Astrocyte (in vitro differentiated cells and primary cell): ENCODE results near the gene NHLRC2. TPM values are rescaled to one million over a fixed set of nuclear protein-coding genes. Genes with fewer than 3 reads are reported as not detected.

Experiments
- DNase-seq: peaks from one replicate; pipeline ENCODE4 v3.0.0-alpha.2; 2010; ENCODE audit warnings: low read depth
- FAIRE-seq: peaks from 2 replicates; lab custom pipeline; 2011; peaks lifted over from hg19 to GRCh38; lab: Jason Lieb, UNC
- H2AFZ ChIP-seq: 2 replicates; pipeline ENCODE4 v1.6.0; 2012; ENCODE audit warnings: low read depth, low read length, inconsistent platforms
- H3K27ac ChIP-seq: 2 replicates; pipeline ENCODE4 v1.5.1; 2011; ENCODE audit warnings: low read depth, low read length, inconsistent platforms
- H3K27me3 ChIP-seq: 2 replicates; pipeline ENCODE4 v1.6.0; 2011; ENCODE audit warnings: low read length, inconsistent platforms; ENCODE audit not compliant: insufficient read depth
- H3K36me3 ChIP-seq: 2 replicates; pipeline ENCODE4 v1.5.1; 2011; ENCODE audit warnings: low read length, inconsistent platforms; ENCODE audit not compliant: insufficient read depth
- H3K4me1 ChIP-seq: 2 replicates; pipeline ENCODE4 v1.5.1; 2011; ENCODE audit warnings: low read length, inconsistent platforms; ENCODE audit not compliant: insufficient read depth
- H3K4me2 ChIP-seq: 2 replicates; pipeline ENCODE4 v1.6.0; 2012; ENCODE audit warnings: low read length, inconsistent platforms
- H3K4me3 ChIP-seq: 2 replicates; pipeline ENCODE4 v1.5.1; 2011; ENCODE audit warnings: low read depth, mild to moderate bottlenecking, low read length, inconsistent platforms; ENCODE audit not compliant: insufficient read depth
- H3K79me2 ChIP-seq: 2 replicates; pipeline ENCODE4 v1.6.0; 2012; ENCODE audit warnings: mild to moderate bottlenecking, low read length, inconsistent platforms; ENCODE audit not compliant: insufficient read depth
- H3K9ac ChIP-seq: 2 replicates; pipeline ENCODE4 v1.6.0; 2012; ENCODE audit warnings: mild to moderate bottlenecking, low read length, inconsistent platforms
- H3K9me3 ChIP-seq: 2 replicates; pipeline ENCODE4 v1.5.1; 2012; ENCODE audit warnings: low read depth, mild to moderate bottlenecking, low read length, inconsistent platforms; ENCODE audit not compliant: insufficient read depth
- H4K20me1 ChIP-seq: 2 replicates; pipeline ENCODE4 v1.6.0; 2012; ENCODE audit warnings: low read length, inconsistent platforms; ENCODE audit not compliant: insufficient read depth
- H3K27ac Mint-ChIP-seq: one replicate; pipeline ENCODE4 v1.8.0; 2021; ENCODE audit warnings: mild to moderate bottlenecking, mixed read lengths; ENCODE audit not compliant: unreplicated experiment
- H3K27me3 Mint-ChIP-seq: one replicate; pipeline ENCODE4 v1.8.0; 2021; ENCODE audit warnings: low read depth, mixed read lengths; ENCODE audit not compliant: unreplicated experiment
- H3K36me3 Mint-ChIP-seq: one replicate; pipeline ENCODE4 v1.8.0; 2021; ENCODE audit warnings: low read depth, mixed read lengths; ENCODE audit not compliant: unreplicated experiment
- H3K4me1 Mint-ChIP-seq: one replicate; pipeline ENCODE4 v1.8.0; 2021; ENCODE audit warnings: low read depth, mixed read lengths; ENCODE audit not compliant: unreplicated experiment
- H3K4me3 Mint-ChIP-seq: one replicate; pipeline ENCODE4 v1.8.0; 2021; ENCODE audit warnings: mild to moderate bottlenecking, moderate library complexity, mixed read lengths; ENCODE audit not compliant: unreplicated experiment
- H3K9me3 Mint-ChIP-seq: one replicate; pipeline ENCODE4 v1.8.0; 2021; ENCODE audit warnings: mild to moderate bottlenecking, mixed read lengths; ENCODE audit not compliant: unreplicated experiment
- CTCF ChIP-seq: IDR thresholded peaks from 2 replicates; pipeline ENCODE4 v1.5.1; 2011; ENCODE audit warnings: low read depth, mild to moderate bottlenecking, inconsistent platforms, low read length, moderate library complexity; ENCODE audit not compliant: insufficient read depth
- EZH2 ChIP-seq: IDR thresholded peaks from 2 replicates; pipeline ENCODE4 v1.6.1; 2012; ENCODE audit warnings: mild to moderate bottlenecking, low read length, inconsistent platforms; ENCODE audit not compliant: insufficient read depth
- total RNA-seq: library from RNA; stranded (reverse); gene quantifications from 2 replicates; pipeline ENCODE4 v1.2.1, GENCODE V29; 2021

Gene NHLRC2
- total RNA-seq, 1 donor from 2014 or later: 16.9 TPM

DNA sequence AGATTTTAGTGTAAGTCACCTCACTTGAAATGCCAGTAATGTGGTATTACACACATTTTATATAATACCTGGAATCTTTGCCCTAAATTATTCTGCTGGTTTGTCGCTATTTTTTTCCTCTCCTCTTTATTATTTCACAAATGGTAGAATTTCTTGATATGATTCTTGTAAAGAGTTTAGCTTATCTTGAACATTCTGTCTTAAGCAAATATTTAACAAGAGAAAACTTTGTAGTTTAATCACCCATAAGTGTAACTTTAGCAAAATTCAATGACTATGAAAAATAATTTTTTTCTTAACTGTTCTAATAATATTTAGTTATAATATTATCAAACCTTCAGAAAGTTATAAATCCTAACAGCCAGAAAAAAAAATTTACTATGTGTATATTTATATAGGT, 56.7 kb downstream of the NHLRC2 start:
- Histone ChIP-seq H3K9ac (no peak overlapping the region), H2AFZ (no peak overlapping the region), H3K27ac (no peak overlapping the region), H3K27me3 (no peaks in the 10 kb centered on the region), H3K4me1 (no peaks in the 10 kb centered on the region), H3K9me3 (no peaks in the 10 kb centered on the region), H3K36me3 (peaks cover 16% of the 10 kb centered on the region), H3K79me2 (no peaks in the 10 kb centered on the region), H3K4me3 (no peak overlapping the region), H3K4me2 (no peak overlapping the region), H4K20me1 (no peaks in the 10 kb centered on the region)
- no peaks in the 10 kb centered on the region for H3K36me3 Mint-ChIP-seq
- DNase-seq: no peak
- H3K27me3 Mint-ChIP-seq: no peaks in the 10 kb centered on the region
- TF ChIP-seq EZH2 (no peak), CTCF (no peak)
- FAIRE-seq: no peak
- H3K9me3 Mint-ChIP-seq: no peaks in the 10 kb centered on the region
- H3K4me1 Mint-ChIP-seq: peaks cover 11% of the 10 kb centered on the region
- H3K27ac Mint-ChIP-seq: no peak overlapping the region
- H3K4me3 Mint-ChIP-seq: no peak overlapping the region

DNA sequence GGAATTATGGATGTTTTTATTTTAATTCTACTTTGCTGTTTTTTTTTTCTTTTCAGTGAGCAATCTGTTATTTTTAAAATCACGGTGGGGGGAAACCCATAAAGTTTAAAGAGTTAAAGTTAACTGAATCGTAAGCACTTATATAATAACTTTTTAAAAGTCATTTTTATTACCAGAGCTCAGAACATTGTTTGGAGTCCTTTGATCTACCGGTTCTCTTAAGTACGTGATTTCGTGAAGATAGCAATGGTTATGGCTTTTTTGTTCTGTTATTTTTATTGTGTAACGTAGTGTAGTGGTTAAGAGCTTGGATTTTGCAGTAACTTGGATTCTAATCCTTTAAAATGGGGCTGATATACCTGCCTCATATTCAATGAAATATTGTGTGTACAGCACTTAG, 57.4 kb downstream of the NHLRC2 start:
- H3K36me3 Mint-ChIP-seq: no peaks in the 10 kb centered on the region
- H3K4me2 ChIP-seq: no peak overlapping the region
- H3K4me3 Mint-ChIP-seq: no peak overlapping the region

More for the DNA sequence above, 57.4 kb downstream of the NHLRC2 start:
- Histone ChIP-seq H3K9ac (no peak overlapping the region), H4K20me1 (no peaks in the 10 kb centered on the region), H2AFZ (no peak overlapping the region), H3K36me3 (peaks cover 16% of the 10 kb centered on the region), H3K79me2 (no peaks in the 10 kb centered on the region), H3K27ac (no peak overlapping the region), H3K9me3 (no peaks in the 10 kb centered on the region), H3K27me3 (no peaks in the 10 kb centered on the region), H3K4me3 (no peak overlapping the region), H3K4me1 (no peaks in the 10 kb centered on the region)
- H3K27me3 Mint-ChIP-seq: no peaks in the 10 kb centered on the region
- no peak for FAIRE-seq
- no peaks in the 10 kb centered on the region for H3K9me3 Mint-ChIP-seq
- H3K27ac Mint-ChIP-seq: no peak overlapping the region
- peaks cover 11% of the 10 kb centered on the region for H3K4me1 Mint-ChIP-seq
- DNase-seq: no peak
- TF ChIP-seq EZH2 (no peak), CTCF (no peak)
